ENCODE measurements around the gene ARHGEF10L.

Gene ARHGEF10L

DNA sequence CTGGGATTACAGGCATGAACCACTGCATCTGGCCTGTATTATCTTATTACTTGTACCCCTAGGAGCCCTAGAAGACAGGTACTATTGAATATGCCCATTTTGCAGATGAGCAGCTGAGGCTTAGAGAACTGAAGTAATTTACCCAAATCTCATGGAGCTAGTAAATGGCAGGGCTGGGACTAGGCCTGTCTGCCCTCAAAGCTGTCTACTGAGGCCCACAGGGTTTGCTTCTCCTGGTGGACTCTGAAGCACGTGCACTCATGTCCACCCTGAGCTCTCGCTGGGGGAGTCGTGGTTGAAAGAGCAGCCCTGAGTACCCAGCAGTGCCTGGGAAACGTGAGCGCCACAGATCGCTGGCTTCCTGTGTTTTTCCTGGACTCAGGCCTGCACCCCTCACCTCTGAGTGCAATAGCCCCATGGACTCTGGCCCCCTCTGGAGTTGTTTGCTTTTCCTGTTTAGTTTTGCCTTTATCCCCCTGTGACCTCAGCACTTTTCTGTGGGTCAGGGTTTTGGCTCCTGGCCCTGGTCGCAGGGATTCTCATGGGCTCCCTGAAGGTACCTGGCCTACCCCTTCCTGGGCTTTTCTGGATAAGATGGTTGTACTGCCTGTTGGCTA is 52.4 kb downstream of the ARHGEF10L start:
- Histone ChIP-seq H3K4me3 (ENCODE audit: insufficient read depth, low read depth, low read length, poor library complexity, severe bottlenecking) (no peak overlapping the region), H3K27ac (ENCODE audit: insufficient read depth, low read length, poor library complexity, severe bottlenecking) (no peak overlapping the region), H3K27me3 (replicated peaks; ENCODE audit: control insufficient read depth, insufficient read depth, low read length, poor library complexity, severe bottlenecking) (no peaks in the 10 kb centered on the region), H3K4me1 (ENCODE audit: control insufficient read depth, insufficient read depth, low read length, poor library complexity, severe bottlenecking) (no peaks in the 10 kb centered on the region), H3K36me3 (ENCODE audit: control insufficient read depth, insufficient read depth, low read length) (no peaks in the 10 kb centered on the region), H3K9me3 (ENCODE audit: control insufficient read depth, low read length) (no peaks in the 10 kb centered on the region)
- DNase-seq = no peak

DNA sequence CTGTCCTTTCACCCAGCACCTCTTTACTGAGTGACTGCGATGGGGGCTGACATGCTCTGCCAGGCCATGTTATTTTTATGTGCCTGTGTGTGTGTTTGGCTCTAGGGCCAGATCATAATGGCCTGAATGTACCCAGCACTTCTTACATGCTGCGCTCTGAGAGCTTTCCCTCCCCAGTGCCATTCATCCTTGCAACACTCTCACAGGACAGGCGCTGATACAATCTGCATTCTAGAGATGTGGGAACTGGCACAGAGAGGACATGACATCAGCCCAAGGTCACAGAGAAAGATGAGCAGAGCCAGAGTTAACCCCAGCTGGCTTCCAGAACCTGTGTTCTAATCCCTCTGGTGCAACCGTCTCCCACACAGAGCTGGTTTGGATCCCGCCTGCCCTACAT is 54.5 kb downstream of the ARHGEF10L start:
- Histone ChIP-seq H3K27me3 (replicated peaks; ENCODE audit: control insufficient read depth, insufficient read depth, low read length, poor library complexity, severe bottlenecking) (no peaks in the 10 kb centered on the region), H3K27ac (ENCODE audit: insufficient read depth, low read length, poor library complexity, severe bottlenecking) (no peak overlapping the region), H3K4me3 (ENCODE audit: insufficient read depth, low read depth, low read length, poor library complexity, severe bottlenecking) (no peak overlapping the region), H3K4me1 (ENCODE audit: control insufficient read depth, insufficient read depth, low read length, poor library complexity, severe bottlenecking) (no peaks in the 10 kb centered on the region), H3K9me3 (ENCODE audit: control insufficient read depth, low read length) (no peaks in the 10 kb centered on the region), H3K36me3 (ENCODE audit: control insufficient read depth, insufficient read depth, low read length) (no peaks in the 10 kb centered on the region)
- no peak for DNase-seq

DNA sequence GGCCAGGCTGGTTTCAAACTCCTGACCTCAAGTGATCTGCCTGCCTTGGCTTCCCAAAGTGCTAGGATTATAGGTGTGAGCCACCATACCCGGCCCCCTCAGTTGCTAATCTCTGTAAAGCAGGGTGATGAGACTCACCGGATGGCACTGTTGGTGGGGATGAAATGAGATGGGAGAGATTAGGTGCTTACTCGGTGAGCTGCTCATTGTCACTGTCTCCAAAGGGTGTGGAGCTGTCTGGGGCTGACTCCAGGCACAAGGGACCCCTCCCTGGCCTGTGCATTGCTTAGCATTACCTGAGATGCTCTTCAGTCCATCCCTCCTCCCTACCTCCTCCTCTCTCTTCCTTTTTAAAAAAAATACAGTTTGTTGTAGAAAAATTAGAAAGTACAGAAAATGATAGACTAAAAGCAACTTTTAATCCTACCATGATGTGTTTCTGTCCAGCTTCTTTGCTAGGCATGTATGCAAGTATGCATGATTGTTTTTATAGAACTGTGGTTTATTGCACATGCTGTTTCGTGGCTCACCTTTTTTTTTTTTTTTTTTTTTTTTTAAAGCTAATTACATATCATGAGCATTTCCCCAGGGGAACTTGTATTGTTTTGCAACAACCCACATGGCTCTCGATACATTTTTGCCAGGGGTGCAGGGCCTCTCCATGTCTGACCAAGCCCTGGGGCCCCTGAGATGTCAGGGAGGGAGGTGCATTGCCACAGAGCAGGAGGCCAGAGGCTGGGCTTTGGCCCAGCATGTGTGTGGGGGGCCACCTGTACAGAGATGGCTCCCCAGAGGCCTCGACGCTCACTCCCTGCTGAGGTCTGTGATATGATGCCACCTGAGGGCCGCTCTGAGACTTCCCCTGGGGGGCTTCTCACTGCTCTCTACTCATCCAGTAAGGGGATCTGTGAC is 55.4 kb downstream of the ARHGEF10L start:
- Histone ChIP-seq H3K36me3 (ENCODE audit: control insufficient read depth, insufficient read depth, low read length) (no peaks in the 10 kb centered on the region), H3K27me3 (replicated peaks; ENCODE audit: control insufficient read depth, insufficient read depth, low read length, poor library complexity, severe bottlenecking) (no peaks in the 10 kb centered on the region), H3K9me3 (ENCODE audit: control insufficient read depth, low read length) (no peaks in the 10 kb centered on the region), H3K27ac (ENCODE audit: insufficient read depth, low read length, poor library complexity, severe bottlenecking) (no peak overlapping the region), H3K4me3 (ENCODE audit: insufficient read depth, low read depth, low read length, poor library complexity, severe bottlenecking) (no peak overlapping the region), H3K4me1 (ENCODE audit: control insufficient read depth, insufficient read depth, low read length, poor library complexity, severe bottlenecking) (no peaks in the 10 kb centered on the region)
- DNase-seq = no peak

DNA sequence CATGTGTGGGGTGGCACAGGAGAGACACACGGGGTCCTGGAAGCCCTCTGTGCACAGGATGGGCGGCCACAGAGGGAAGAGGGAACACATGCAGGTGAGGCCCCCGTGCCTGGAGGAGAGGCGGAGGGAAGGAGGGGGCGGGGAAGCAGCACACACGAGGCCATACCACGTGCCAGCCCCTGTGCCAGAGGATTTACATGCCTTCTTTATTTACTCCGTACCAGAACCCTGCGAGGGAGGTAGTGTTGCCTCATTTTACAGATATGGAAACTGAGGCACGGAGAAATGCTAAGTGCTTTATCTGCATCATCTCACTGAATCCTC is 56.1 kb downstream of the ARHGEF10L start:
- Histone ChIP-seq H3K4me1 (ENCODE audit: control insufficient read depth, insufficient read depth, low read length, poor library complexity, severe bottlenecking) (no peaks in the 10 kb centered on the region), H3K9me3 (ENCODE audit: control insufficient read depth, low read length) (no peaks in the 10 kb centered on the region), H3K27me3 (replicated peaks; ENCODE audit: control insufficient read depth, insufficient read depth, low read length, poor library complexity, severe bottlenecking) (no peaks in the 10 kb centered on the region), H3K4me3 (ENCODE audit: insufficient read depth, low read depth, low read length, poor library complexity, severe bottlenecking) (no peak overlapping the region), H3K36me3 (ENCODE audit: control insufficient read depth, insufficient read depth, low read length) (no peaks in the 10 kb centered on the region), H3K27ac (ENCODE audit: insufficient read depth, low read length, poor library complexity, severe bottlenecking) (no peak overlapping the region)
- no peak for DNase-seq

DNA sequence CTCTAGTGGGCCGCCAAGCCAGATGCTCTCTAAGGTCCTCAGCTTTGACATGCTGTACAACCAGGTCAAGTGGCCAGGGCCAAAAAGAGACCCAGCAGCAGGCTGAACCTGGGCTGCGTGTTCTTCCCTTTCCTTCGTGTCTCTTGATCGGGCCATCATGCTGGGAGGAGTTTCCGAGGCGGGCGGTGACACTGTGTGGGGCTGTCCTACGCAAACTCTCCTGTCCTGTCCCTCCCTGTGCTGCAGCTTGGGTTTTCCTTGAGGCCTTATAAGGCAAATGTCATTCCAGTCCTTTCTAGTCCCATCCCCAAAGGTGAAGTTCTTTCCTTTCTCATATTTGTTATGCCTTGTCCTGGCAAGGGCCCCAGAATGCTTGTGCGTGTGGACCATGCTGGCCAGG is 56.7 kb downstream of the ARHGEF10L start:
- no peaks in the 10 kb centered on the region for H3K9me3 ChIP-seq (ENCODE audit: control insufficient read depth, low read length)
- no peak overlapping the region for H3K4me3 ChIP-seq (ENCODE audit: insufficient read depth, low read depth, low read length, poor library complexity, severe bottlenecking)
- H3K4me1 ChIP-seq (ENCODE audit: control insufficient read depth, insufficient read depth, low read length, poor library complexity, severe bottlenecking) = no peaks in the 10 kb centered on the region
- no peak overlapping the region for H3K27ac ChIP-seq (ENCODE audit: insufficient read depth, low read length, poor library complexity, severe bottlenecking)
- DNase-seq = no peak
- H3K27me3 ChIP-seq (replicated peaks; ENCODE audit: control insufficient read depth, insufficient read depth, low read length, poor library complexity, severe bottlenecking) = no peaks in the 10 kb centered on the region
- H3K36me3 ChIP-seq (ENCODE audit: control insufficient read depth, insufficient read depth, low read length) = no peaks in the 10 kb centered on the region

DNA sequence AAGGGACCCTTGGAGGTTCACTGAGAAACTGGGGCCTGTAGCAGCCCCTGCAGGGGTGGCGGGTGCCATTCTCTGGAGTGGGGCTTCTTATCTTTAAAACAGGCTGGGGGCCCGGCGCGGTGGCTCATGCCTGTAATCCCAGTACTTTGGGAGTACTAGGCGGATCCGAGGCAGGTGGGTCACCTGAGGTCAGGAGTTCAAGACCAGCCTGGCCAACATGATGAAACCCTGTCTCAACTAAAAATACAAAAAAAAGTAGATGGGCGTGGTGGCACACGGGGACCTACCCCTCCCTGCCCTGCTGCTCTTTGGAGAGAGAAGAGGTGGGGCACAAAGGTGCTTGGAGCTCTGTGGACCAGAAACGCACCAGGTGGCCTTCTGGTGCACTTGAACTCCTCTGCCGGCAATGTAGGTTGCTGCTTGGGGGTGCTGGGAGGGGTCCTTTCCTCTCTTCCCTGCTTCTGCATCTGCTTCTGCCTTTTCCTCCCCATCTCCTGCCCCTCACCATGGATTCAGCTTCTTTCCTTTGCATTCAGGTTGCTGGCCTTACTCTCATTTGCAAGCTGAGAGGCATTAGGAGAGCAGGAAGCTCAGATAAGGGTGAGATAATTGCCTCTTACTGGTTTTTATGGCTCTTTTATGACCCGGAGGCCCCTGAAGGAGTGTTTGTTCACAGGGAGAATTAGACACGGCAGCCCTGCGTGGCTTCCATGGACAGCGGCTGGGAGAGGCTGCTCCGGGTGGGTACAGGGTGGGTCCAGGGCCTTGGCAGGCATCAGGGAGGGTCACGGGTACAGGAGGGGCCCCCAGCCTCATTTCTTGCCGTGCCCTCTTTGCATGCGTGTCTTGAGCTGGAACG is 57.4 kb downstream of the ARHGEF10L start:
- Histone ChIP-seq H3K36me3 (ENCODE audit: control insufficient read depth, insufficient read depth, low read length) (no peaks in the 10 kb centered on the region), H3K4me3 (ENCODE audit: insufficient read depth, low read depth, low read length, poor library complexity, severe bottlenecking) (no peak overlapping the region), H3K27me3 (replicated peaks; ENCODE audit: control insufficient read depth, insufficient read depth, low read length, poor library complexity, severe bottlenecking) (no peaks in the 10 kb centered on the region), H3K9me3 (ENCODE audit: control insufficient read depth, low read length) (no peaks in the 10 kb centered on the region), H3K4me1 (ENCODE audit: control insufficient read depth, insufficient read depth, low read length, poor library complexity, severe bottlenecking) (no peaks in the 10 kb centered on the region), H3K27ac (ENCODE audit: insufficient read depth, low read length, poor library complexity, severe bottlenecking) (no peak overlapping the region)
- no peak for DNase-seq

DNA sequence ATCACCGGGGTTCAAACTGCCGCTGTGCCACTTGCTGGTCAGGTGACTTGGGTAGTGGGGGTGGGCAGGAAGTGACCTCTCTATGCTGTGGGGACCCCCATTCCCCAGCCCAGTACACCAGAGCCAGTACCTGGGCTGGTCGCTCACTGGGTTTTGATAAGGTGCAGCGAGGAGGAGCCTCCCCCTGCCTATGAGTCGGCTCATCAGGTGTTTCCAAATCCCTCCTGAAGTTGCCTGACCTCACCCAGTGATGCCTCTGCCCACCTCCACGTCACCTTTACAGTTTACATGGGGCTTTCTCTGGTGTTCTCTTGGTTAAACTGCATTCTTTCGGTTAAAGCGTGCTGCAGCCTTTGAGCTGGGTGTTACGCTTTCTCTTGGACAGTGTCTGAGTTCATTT is 58.2 kb downstream of the ARHGEF10L start:
- Histone ChIP-seq H3K36me3 (ENCODE audit: control insufficient read depth, insufficient read depth, low read length) (no peaks in the 10 kb centered on the region), H3K27me3 (replicated peaks; ENCODE audit: control insufficient read depth, insufficient read depth, low read length, poor library complexity, severe bottlenecking) (no peaks in the 10 kb centered on the region), H3K4me1 (ENCODE audit: control insufficient read depth, insufficient read depth, low read length, poor library complexity, severe bottlenecking) (no peaks in the 10 kb centered on the region), H3K9me3 (ENCODE audit: control insufficient read depth, low read length) (no peaks in the 10 kb centered on the region), H3K4me3 (ENCODE audit: insufficient read depth, low read depth, low read length, poor library complexity, severe bottlenecking) (no peak overlapping the region), H3K27ac (ENCODE audit: insufficient read depth, low read length, poor library complexity, severe bottlenecking) (no peak overlapping the region)
- no peak for DNase-seq

DNA sequence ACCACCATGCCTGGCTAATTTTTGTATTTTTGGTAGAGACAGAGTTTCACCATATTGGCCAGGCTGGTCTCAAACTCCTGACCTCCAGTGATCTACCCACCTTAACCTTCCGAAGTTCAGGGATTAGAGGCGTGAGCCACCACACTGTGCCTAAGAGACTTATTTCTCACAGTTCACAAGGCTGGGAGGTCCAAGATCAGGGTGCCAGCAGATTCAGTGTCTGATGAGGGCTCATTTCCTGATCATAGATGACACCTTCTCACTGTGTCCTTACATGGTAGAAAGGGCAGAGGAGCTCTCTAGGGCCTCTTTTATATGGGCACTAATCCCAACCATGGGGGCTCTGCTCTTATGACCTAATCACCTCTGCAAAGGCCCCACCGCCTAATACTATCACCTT is 58.8 kb downstream of the ARHGEF10L start:
- H3K27ac ChIP-seq (ENCODE audit: insufficient read depth, low read length, poor library complexity, severe bottlenecking) = no peak overlapping the region
- no peak for DNase-seq
- no peak overlapping the region for H3K4me3 ChIP-seq (ENCODE audit: insufficient read depth, low read depth, low read length, poor library complexity, severe bottlenecking)

DNA sequence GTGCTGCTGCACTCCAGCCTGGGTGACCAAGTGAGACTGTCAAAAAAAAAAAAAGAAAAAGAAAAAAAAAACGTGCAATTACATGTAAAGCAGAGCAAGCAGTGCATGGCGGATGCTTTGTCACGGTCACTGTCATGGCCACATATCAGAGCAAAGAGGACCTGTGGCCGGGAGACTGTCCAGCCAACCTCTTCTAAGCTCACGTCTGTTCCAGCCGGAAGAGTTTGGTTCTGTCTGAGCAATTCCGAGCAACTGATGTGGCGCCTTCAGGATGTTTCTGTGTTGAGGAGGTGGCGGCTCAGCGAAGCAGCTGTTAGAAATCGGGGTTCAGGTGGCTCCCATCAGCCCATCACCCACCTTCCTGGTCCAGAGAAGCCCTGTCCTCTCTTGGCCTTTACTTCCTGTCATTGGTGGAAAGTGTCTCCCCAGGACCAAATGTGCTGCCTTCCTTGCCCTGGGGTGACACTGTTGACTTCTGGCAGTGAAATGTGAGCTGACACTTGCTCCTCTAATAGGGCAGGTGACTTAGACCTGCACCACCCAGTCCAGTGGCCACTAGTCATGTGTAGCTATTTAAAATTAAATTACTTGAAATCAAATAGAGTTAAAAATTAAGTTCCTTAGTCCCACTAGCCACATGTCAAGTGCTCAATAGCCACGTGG is 59.9 kb downstream of the ARHGEF10L start:
- no peak overlapping the region for H3K4me3 ChIP-seq (ENCODE audit: insufficient read depth, low read depth, low read length, poor library complexity, severe bottlenecking)
- DNase-seq = no peak
- H3K36me3 ChIP-seq (ENCODE audit: control insufficient read depth, insufficient read depth, low read length) = no peaks in the 10 kb centered on the region

More for the DNA sequence above, 58.8 kb downstream of the ARHGEF10L start:
- Histone ChIP-seq H3K27me3 (replicated peaks; ENCODE audit: control insufficient read depth, insufficient read depth, low read length, poor library complexity, severe bottlenecking) (no peaks in the 10 kb centered on the region), H3K4me1 (ENCODE audit: control insufficient read depth, insufficient read depth, low read length, poor library complexity, severe bottlenecking) (no peaks in the 10 kb centered on the region), H3K9me3 (ENCODE audit: control insufficient read depth, low read length) (no peaks in the 10 kb centered on the region), H3K36me3 (ENCODE audit: control insufficient read depth, insufficient read depth, low read length) (no peaks in the 10 kb centered on the region)

More for the DNA sequence above, 59.9 kb downstream of the ARHGEF10L start:
- Histone ChIP-seq H3K27ac (ENCODE audit: insufficient read depth, low read length, poor library complexity, severe bottlenecking) (no peak overlapping the region), H3K4me1 (ENCODE audit: control insufficient read depth, insufficient read depth, low read length, poor library complexity, severe bottlenecking) (no peaks in the 10 kb centered on the region), H3K9me3 (ENCODE audit: control insufficient read depth, low read length) (no peaks in the 10 kb centered on the region), H3K27me3 (replicated peaks; ENCODE audit: control insufficient read depth, insufficient read depth, low read length, poor library complexity, severe bottlenecking) (no peaks in the 10 kb centered on the region)
